Activated CD8-positive, alpha-beta T cell treated with anti-CD3 and anti-CD28 coated beads, Interleukin-2, amount 10 ng/mL, durations not matched to agents 7 days and 5 days (primary cell): ENCODE measurements around the gene CHRM1. TPM values are rescaled to one million over a fixed set of nuclear protein-coding genes. Genes with fewer than 3 reads are reported as not detected.
"Not testable (repeated sequence)": the region's sequence is repeated elsewhere in the genome, so short reads cannot be mapped to it uniquely, and the experiment has no call there.

Source experiments
- ATAC-seq: fragments of 150-1000 bp; cut with Tn5 transposase; one replicate; pipeline ENCODE4 v1.10.0; 2021; ENCODE audit warnings: moderate library complexity
- CTCF ChIA-PET: fragments of 350-600 bp; sonication (Branson Sonifier 250); formaldehyde crosslinking; loops from one replicate; lab custom pipeline; 2021; ENCODE audit warnings: antibody characterized with exemption; lab: Charles Lee
- POLR2A ChIA-PET: fragments of 350-600 bp; sonication (Branson Sonifier 250); formaldehyde crosslinking; loops from one replicate; lab custom pipeline; 2021; ENCODE audit warnings: antibody characterized with exemption; lab: Charles Lee
- DNase-seq: peaks from one replicate; pipeline ENCODE4 v3.0.0-alpha.2; 2020
- H3K27ac Mint-ChIP-seq: one replicate; pipeline ENCODE4 v1.8.0; 2021; ENCODE audit warnings: mild to moderate bottlenecking, mixed read lengths
- H3K27me3 Mint-ChIP-seq: one replicate; pipeline ENCODE4 v1.8.0; 2021; ENCODE audit warnings: low read depth, mixed read lengths
- H3K36me3 Mint-ChIP-seq: one replicate; pipeline ENCODE4 v1.8.0; 2021; ENCODE audit warnings: low read depth, mixed read lengths
- H3K4me1 Mint-ChIP-seq: one replicate; pipeline ENCODE4 v1.8.0; 2021; ENCODE audit warnings: low read depth, mixed read lengths
- H3K4me3 Mint-ChIP-seq: one replicate; pipeline ENCODE4 v1.8.0; 2021; ENCODE audit warnings: mild to moderate bottlenecking, mixed read lengths
- H3K9me3 Mint-ChIP-seq: one replicate; pipeline ENCODE4 v1.8.0; 2022; ENCODE audit warnings: mixed read lengths; ENCODE audit not compliant: insufficient read depth
- total RNA-seq, 2 experiments: library from RNA; stranded (reverse); gene quantifications; one replicate each; pipeline ENCODE4 v1.2.3, GENCODE V29; 2021

Gene CHRM1, protein sequence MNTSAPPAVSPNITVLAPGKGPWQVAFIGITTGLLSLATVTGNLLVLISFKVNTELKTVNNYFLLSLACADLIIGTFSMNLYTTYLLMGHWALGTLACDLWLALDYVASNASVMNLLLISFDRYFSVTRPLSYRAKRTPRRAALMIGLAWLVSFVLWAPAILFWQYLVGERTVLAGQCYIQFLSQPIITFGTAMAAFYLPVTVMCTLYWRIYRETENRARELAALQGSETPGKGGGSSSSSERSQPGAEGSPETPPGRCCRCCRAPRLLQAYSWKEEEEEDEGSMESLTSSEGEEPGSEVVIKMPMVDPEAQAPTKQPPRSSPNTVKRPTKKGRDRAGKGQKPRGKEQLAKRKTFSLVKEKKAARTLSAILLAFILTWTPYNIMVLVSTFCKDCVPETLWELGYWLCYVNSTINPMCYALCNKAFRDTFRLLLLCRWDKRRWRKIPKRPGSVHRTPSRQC
- not detected for total RNA-seq

DNA sequence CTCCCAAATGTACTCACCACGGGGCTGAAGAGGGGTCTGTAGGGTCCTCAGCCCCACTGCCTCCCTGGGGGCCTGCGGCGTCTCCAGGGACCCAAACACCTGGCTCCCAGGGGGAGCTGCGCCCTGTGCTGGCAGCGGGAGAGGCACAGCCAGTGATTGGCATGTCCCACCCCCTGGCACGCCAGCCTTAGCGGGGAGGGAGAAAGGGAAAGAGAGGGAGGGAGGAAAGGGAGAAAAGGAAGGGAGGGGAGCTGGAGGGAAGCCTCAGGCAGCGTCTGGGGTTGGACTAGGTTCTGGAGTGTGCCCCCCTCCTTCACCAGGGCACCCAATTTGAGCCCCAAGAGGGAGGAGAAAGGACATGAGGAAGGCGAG lies at the start of gene CHRM1:
TSS of gene CHRM1 (minus strand) at position 163 of the 372 bp plus-strand sequence. CDS start 10,263 bp downstream, outside the sequence.
- DNase-seq (no peak), ATAC-seq (no peak)
- H3K9me3 Mint-ChIP-seq = no peaks in the 10 kb centered on the region
- peaks cover 20% of the 10 kb centered on the region for H3K4me1 Mint-ChIP-seq
- POLR2A ChIA-PET = no interaction called here
- no peak within 1 kb of the TSS for H3K4me3 Mint-ChIP-seq
- no peak within 1 kb of the TSS for H3K27ac Mint-ChIP-seq
- CTCF ChIA-PET = interaction anchor here (1.8 to 4.7 kb wide), 2 partner anchors 15 to 54 kb away, joined by 4 to 34 read pairs; no protein-coding TSS in a partner anchor
- peaks cover 44% of the 10 kb centered on the region for H3K27me3 Mint-ChIP-seq
- H3K36me3 Mint-ChIP-seq = no peaks in the 10 kb centered on the region

DNA sequence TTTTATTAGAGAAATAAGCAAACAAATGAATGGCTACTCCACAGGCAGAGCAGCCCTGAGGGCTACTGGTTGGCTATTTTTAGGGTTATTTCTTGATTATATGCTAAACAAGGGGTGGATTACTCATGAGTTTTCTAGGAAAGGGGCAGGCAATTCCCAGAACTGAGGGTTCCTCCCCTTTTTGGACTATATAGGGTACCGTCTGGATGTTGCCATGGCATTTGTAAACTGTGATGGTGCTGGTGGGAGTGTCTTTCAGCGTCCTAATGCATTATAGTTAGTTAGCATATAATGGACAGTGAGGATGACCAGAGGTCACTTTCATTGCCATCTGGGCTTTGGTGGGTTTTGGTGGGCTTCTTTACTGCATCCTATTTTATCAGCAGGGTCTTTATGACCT lies 44.4 kb upstream of the CHRM1 start:
- Mint-ChIP-seq H3K4me3 (no peak overlapping the region), H3K4me1 (no peaks in the 10 kb centered on the region), H3K9me3 (no peaks in the 10 kb centered on the region), H3K27me3 (peaks cover 23% of the 10 kb centered on the region), H3K36me3 (no peaks in the 10 kb centered on the region), H3K27ac (no peak overlapping the region)
- ATAC-seq (no peak), DNase-seq (no peak)
- CTCF ChIA-PET = no interaction called here
- POLR2A ChIA-PET = interaction anchor here (0.7 kb wide), 1 partner anchor 1402 kb away, joined by 3 read pairs; no protein-coding TSS in a partner anchor

GRCh38 chr11:62962391-62962790 lies 41.2 kb upstream of the CHRM1 start:
- no peak for ATAC-seq
- Mint-ChIP-seq H3K36me3 (no peaks in the 10 kb centered on the region), H3K4me3 (no peak overlapping the region), H3K27me3 (peaks cover 20% of the 10 kb centered on the region), H3K9me3 (no peaks in the 10 kb centered on the region), H3K27ac (no peak overlapping the region), H3K4me1 (no peaks in the 10 kb centered on the region)
- ChIA-PET CTCF (interaction anchor here (0.8 kb wide), 1 partner anchor 64 kb away, joined by 3 read pairs; no protein-coding TSS in a partner anchor), POLR2A (no interaction called here)
- DNase-seq = no peak

DNA sequence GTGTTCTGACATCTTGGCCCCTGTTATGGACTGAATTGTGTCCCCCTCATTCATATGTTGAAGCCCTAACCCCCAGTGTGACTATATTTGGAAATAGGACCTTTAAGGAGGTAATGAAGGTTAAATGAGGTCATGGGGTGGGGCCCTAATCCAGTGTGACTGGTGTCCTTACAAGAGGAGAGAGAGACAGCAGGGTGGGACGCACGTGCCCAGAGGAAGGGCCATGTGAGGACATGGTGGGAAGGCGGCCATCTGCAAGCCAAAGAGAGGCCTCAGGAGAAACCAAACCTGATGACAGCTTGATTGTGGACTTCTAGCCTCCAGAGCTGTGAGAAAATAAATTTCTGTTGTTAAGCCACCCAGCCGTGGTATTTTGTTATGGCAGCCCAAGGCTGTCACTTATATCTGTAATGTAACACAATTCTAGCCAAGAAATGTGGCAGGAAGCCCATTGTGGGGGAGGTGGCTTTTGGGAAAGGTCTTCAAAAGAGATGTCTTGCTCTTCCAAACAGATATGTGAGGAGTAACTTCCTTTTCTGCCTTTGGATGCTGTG lies 39.9 kb upstream of the CHRM1 start:
- H3K27ac Mint-ChIP-seq = no peak overlapping the region
- no peak overlapping the region for H3K4me3 Mint-ChIP-seq
- H3K36me3 Mint-ChIP-seq = no peaks in the 10 kb centered on the region
- ATAC-seq (no peak), DNase-seq (no peak)
- H3K27me3 Mint-ChIP-seq = peaks cover 14% of the 10 kb centered on the region
- H3K9me3 Mint-ChIP-seq = no peaks in the 10 kb centered on the region
- no peaks in the 10 kb centered on the region for H3K4me1 Mint-ChIP-seq
- CTCF ChIA-PET = interaction anchor here (1.1 kb wide), 1 partner anchor 54 kb away, joined by 3 read pairs; no protein-coding TSS in a partner anchor
- POLR2A ChIA-PET = no interaction called here

GRCh38 chr11:62959422-62959980 lies 38.3 kb upstream of the CHRM1 start:
- Mint-ChIP-seq H3K27ac (no peak overlapping the region), H3K36me3 (no peaks in the 10 kb centered on the region), H3K4me3 (no peak overlapping the region), H3K4me1 (no peaks in the 10 kb centered on the region), H3K9me3 (no peaks in the 10 kb centered on the region), H3K27me3 (peaks cover 12% of the 10 kb centered on the region)
- DNase-seq (no peak), ATAC-seq (no peak)
- POLR2A ChIA-PET = no interaction called here
- CTCF ChIA-PET = interaction anchor here (1.5 kb wide), 1 partner anchor 53 kb away, joined by 6 read pairs; no protein-coding TSS in a partner anchor

DNA sequence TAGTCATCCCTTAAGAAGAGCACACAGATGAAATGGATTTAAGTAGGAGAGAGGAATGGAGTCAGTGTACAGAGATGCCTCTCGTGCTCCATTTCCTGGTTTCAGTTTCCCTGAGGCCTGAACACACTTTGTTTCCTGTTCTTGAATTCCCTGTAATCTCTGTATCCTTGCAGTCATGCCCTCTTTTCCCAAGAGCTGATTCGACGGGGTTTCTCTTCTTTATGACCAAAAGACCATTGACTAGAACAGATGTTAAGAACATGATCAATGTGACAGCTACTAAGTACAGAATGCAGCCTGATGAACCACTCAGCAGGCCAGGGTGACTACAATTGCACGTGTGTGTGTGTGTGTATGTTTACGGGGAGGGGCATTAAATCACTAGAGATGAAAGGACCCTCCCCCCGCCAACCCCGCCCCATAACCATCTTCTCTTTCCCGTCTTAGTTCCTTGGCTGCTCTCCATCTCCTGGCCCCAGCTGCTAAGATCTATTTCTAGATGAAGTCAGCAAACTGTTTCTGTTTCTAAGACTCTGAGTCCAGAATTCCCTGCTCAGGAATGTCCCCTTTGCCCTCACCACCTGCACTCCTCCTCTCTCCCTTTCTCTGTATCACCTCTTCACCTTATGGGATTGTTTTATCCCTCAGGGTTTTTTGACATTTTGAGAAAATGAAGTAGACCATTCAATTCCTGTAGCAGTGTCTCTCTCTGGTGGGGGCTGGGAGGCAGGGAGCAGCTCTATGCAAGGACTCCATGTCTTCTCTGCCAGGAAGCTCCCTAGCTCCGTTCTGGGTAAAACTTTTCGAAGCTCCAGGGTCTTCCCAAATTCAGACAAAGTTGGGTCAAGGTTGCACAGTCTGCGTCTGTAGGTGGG lies 37.6 kb upstream of the CHRM1 start:
- H3K27ac Mint-ChIP-seq = no peak overlapping the region
- H3K4me3 Mint-ChIP-seq = no peak overlapping the region
- POLR2A ChIA-PET = no interaction called here
- ATAC-seq = no peak
- peaks cover 13% of the 10 kb centered on the region for H3K27me3 Mint-ChIP-seq
- CTCF ChIA-PET = interaction anchor here (1.5 kb wide), 1 partner anchor 53 kb away, joined by 6 read pairs; no protein-coding TSS in a partner anchor
- H3K9me3 Mint-ChIP-seq = no peaks in the 10 kb centered on the region
- no peaks in the 10 kb centered on the region for H3K36me3 Mint-ChIP-seq
- no peak for DNase-seq
- no peaks in the 10 kb centered on the region for H3K4me1 Mint-ChIP-seq

DNA sequence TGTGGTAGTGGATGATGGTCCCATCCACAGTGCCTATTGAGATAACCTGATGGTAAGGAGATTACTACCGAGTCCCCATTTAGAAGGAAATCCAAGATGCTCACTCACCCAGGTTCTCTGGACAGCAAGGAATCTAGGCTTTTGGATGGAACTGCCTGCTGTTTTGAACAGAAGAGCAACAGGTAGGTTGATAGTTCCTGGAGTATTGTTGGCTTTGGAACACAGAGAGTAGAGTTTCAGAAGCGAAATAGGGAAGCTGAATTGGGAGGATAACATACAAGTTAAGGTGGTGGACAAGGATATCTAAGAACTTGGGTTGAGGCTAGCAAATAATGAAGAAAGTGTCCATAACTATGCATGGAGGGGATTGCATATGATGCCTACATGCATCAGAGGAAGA lies 36.0 kb upstream of the CHRM1 start:
- no peak overlapping the region for H3K4me3 Mint-ChIP-seq
- H3K36me3 Mint-ChIP-seq = no peaks in the 10 kb centered on the region
- peaks cover 12% of the 10 kb centered on the region for H3K27me3 Mint-ChIP-seq
- no peak overlapping the region for H3K27ac Mint-ChIP-seq
- ChIA-PET POLR2A (no interaction called here), CTCF (no interaction called here)
- no peak for DNase-seq
- H3K4me1 Mint-ChIP-seq = no peaks in the 10 kb centered on the region
- H3K9me3 Mint-ChIP-seq = no peaks in the 10 kb centered on the region
- ATAC-seq = no peak

GRCh38 chr11:62954478-62954877 lies 33.3 kb upstream of the CHRM1 start:
- Mint-ChIP-seq H3K4me3 (no peak overlapping the region), H3K27me3 (peaks cover 16% of the 10 kb centered on the region), H3K36me3 (no peaks in the 10 kb centered on the region), H3K4me1 (no peaks in the 10 kb centered on the region), H3K9me3 (no peaks in the 10 kb centered on the region), H3K27ac (no peak overlapping the region)
- DNase-seq = no peak
- ATAC-seq = no peak
- ChIA-PET CTCF (no interaction called here), POLR2A (no interaction called here)

- Mint-ChIP-seq H3K4me3 (no peak overlapping the region), H3K9me3 (no peaks in the 10 kb centered on the region), H3K36me3 (no peaks in the 10 kb centered on the region), H3K4me1 (no peaks in the 10 kb centered on the region), H3K27me3 (peaks cover 15% of the 10 kb centered on the region), H3K27ac (no peak overlapping the region)
- ATAC-seq = no peak
- CTCF ChIA-PET = no interaction called here
- no peak for DNase-seq
- POLR2A ChIA-PET = no interaction called here
These were observed 32.6 kb upstream of the CHRM1 start for GRCh38 chr11:62953811-62954210.

GRCh38 chr11:62948765-62949320 lies 27.7 kb upstream of the CHRM1 start:
- Mint-ChIP-seq H3K9me3 (no peaks in the 10 kb centered on the region), H3K27ac (no peak overlapping the region), H3K36me3 (no peaks in the 10 kb centered on the region), H3K4me1 (no peaks in the 10 kb centered on the region), H3K4me3 (no peak overlapping the region), H3K27me3 (peaks cover 9% of the 10 kb centered on the region)
- DNase-seq = no peak
- ChIA-PET POLR2A (interaction anchor here (0.6 kb wide), 1 partner anchor 20 kb away, joined by 6 read pairs; no protein-coding TSS in a partner anchor), CTCF (interaction anchor here (1.9 to 2.8 kb wide), 2 partner anchors 26 to 43 kb away, joined by 4 to 6 read pairs; no protein-coding TSS in a partner anchor)
- ATAC-seq = no peak

GRCh38 chr11:62945538-62945937 lies 24.4 kb upstream of the CHRM1 start:
- H3K9me3 Mint-ChIP-seq, CTCF ChIA-PET, DNase-seq, H3K4me1 Mint-ChIP-seq, ATAC-seq, POLR2A ChIA-PET, H3K27ac Mint-ChIP-seq, H3K4me3 Mint-ChIP-seq, H3K36me3 Mint-ChIP-seq: not testable (repeated sequence)
- peaks cover 11% of the 10 kb centered on the region for H3K27me3 Mint-ChIP-seq
